Measurements from ENCODE around the gene PHC3.

DNA sequence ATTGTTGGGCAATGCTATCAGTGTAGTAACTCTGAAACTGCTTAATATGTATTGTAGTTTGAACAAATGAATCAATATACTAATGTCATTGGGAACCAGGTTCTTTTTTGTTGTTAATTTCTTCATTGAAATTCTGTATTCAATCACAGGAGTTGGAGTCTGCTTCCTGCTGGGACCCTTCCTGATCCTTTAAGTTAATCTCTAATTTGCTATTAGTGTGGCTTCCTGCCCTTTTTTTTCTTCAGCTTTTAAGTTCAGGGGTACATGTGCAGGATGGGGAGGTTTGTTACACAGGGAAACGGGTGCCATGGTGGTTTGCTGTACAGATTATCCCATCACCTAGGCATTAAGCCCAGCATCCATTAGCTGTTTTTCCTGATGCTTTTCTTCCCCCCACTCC, 122.1 kb downstream of the PHC3 start:
- TF ChIP-seq, protein P1, sequence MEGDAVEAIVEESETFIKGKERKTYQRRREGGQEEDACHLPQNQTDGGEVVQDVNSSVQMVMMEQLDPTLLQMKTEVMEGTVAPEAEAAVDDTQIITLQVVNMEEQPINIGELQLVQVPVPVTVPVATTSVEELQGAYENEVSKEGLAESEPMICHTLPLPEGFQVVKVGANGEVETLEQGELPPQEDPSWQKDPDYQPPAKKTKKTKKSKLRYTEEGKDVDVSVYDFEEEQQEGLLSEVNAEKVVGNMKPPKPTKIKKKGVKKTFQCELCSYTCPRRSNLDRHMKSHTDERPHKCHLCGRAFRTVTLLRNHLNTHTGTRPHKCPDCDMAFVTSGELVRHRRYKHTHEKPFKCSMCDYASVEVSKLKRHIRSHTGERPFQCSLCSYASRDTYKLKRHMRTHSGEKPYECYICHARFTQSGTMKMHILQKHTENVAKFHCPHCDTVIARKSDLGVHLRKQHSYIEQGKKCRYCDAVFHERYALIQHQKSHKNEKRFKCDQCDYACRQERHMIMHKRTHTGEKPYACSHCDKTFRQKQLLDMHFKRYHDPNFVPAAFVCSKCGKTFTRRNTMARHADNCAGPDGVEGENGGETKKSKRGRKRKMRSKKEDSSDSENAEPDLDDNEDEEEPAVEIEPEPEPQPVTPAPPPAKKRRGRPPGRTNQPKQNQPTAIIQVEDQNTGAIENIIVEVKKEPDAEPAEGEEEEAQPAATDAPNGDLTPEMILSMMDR (IDR thresholded peaks at IDR 0.05), result no peak
- TF ChIP-seq POLR2A (IDR thresholded peaks at IDR 0.05), result no peak

Measured in gastroesophageal sphincter (tissue), 3 donors.